ENCODE data around the gene SH3GLB1.

DNA sequence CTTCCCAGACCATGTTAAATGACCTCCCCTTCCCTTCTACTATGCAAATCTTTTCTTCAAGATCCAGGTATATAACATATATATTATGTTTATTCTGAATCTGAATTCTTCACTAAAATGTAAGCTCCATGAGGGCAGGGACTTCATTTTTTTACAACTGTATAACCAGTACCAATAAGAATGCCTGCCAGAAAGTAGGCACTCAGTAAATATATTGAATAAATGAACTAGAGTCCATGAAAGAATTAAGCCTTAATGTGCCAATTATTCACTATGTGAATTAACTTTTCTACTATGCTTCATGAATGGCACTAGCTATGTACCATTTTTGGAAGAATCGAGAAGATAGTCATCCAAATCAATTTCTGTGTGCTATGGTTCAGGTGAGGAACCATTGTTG lies 60.1 kb downstream of the SH3GLB1 start:
- TF ChIP-seq, protein P1, sequence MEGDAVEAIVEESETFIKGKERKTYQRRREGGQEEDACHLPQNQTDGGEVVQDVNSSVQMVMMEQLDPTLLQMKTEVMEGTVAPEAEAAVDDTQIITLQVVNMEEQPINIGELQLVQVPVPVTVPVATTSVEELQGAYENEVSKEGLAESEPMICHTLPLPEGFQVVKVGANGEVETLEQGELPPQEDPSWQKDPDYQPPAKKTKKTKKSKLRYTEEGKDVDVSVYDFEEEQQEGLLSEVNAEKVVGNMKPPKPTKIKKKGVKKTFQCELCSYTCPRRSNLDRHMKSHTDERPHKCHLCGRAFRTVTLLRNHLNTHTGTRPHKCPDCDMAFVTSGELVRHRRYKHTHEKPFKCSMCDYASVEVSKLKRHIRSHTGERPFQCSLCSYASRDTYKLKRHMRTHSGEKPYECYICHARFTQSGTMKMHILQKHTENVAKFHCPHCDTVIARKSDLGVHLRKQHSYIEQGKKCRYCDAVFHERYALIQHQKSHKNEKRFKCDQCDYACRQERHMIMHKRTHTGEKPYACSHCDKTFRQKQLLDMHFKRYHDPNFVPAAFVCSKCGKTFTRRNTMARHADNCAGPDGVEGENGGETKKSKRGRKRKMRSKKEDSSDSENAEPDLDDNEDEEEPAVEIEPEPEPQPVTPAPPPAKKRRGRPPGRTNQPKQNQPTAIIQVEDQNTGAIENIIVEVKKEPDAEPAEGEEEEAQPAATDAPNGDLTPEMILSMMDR (IDR thresholded peaks at IDR 0.05) = no peak
- no peak for TF ChIP-seq POLR2A (IDR thresholded peaks at IDR 0.05)

Measured in vagina (tissue), 2 donors.